ENCODE measurements around the gene UBA1. TPM values are rescaled to one million over a fixed set of nuclear protein-coding genes. Genes with fewer than 3 reads are reported as not detected.

The UBA1 gene
- polyA plus RNA-seq, 10 donors: 115 to 154 (median 132) TPM

- no peak for DNase-seq
Observed at GRCh38 chrX:47187106-47187677, 6.4 kb upstream of the UBA1 start.

DNA sequence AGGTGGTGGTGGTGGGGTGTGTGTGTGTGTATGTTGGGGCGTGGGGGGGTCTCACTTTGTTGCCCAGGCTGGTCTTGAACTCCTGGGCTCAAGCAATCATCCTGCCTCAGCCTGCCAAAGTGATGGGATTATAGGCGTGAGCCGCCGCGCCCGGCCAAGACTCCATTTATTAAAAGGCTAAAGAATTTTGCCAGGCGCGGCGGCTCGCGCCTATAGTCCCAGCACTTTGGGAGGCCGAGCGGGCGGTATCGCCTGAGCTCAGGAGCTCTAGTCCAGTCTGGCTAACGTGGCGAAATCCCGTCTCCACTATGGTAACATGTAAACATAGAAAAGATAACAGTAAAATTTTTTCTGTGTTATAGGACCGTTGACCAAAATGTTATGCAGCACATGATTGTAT is 3.7 kb upstream of the UBA1 start:
- no peak for DNase-seq

GRCh38 chrX:47190445-47191269 is 3.0 kb upstream of the UBA1 start:
- peak; percentile 89 to 93 (median 89) for DNase-seq

- peak in 1 of 3 donors; percentile 48 for DNase-seq
Observed at GRCh38 chrX:47191331-47191730, 2.3 kb upstream of the UBA1 start.

GRCh38 chrX:47191806-47192401 is 1.7 kb upstream of the UBA1 start:
- no peak for DNase-seq

- no peak for DNase-seq
Observed at GRCh38 chrX:47194194-47194787, 662 bp downstream of the UBA1 start.

- DNase-seq: no peak
Observed at GRCh38 chrX:47196098-47196497, 2.5 kb downstream of the UBA1 start.

GRCh38 chrX:47197526-47197925 is 3.9 kb downstream of the UBA1 start:
- no peak for DNase-seq

DNA sequence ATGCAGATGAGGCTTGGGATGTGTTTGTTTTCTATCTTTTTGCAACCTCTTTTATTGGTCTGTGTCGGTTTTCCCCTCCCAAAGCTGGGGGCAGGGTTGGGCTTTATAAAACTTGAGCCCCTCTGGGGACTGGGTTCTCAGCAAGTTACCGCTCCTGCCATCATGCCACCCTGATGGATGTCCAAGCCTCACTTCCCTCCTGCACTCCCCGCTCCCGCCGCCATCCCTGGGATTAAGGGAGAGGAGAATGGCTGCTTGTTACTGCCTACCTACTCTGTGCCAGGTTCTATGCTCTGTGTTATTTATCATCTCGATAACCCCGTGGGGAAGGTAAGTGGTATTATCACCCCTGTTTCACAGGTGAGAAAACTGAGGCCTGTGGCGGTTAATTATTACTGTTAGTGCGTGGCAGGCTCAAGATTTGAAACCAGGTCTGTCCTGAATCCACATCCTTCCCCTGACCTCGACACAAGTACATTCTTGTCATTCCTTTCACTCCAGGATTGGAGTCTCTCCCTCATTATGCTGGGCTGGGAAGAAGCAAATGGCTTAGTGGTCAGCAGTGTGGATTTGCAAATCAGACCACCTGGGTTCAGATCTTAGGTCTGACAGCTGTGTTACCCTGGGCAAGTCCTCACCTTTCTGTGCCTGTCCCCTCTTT is 4.5 kb downstream of the UBA1 start:
- no peak for DNase-seq

- no peak for DNase-seq
Observed at GRCh38 chrX:47198687-47199080, 5.1 kb downstream of the UBA1 start.

DNA sequence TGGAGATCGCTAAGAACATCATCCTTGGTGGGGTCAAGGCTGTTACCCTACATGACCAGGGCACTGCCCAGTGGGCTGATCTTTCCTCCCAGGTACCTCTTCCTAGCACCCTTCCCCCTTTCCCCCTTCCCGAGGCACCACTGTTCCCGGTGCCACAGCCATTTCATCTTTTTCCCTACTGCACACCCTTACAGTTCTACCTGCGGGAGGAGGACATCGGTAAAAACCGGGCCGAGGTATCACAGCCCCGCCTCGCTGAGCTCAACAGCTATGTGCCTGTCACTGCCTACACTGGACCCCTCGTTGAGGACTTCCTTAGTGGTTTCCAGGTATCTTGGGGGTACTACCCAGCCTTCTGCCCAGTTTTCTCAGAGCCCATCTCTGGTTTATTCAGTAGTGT is 5.7 kb downstream of the UBA1 start:
- DNase-seq: no peak

DNA sequence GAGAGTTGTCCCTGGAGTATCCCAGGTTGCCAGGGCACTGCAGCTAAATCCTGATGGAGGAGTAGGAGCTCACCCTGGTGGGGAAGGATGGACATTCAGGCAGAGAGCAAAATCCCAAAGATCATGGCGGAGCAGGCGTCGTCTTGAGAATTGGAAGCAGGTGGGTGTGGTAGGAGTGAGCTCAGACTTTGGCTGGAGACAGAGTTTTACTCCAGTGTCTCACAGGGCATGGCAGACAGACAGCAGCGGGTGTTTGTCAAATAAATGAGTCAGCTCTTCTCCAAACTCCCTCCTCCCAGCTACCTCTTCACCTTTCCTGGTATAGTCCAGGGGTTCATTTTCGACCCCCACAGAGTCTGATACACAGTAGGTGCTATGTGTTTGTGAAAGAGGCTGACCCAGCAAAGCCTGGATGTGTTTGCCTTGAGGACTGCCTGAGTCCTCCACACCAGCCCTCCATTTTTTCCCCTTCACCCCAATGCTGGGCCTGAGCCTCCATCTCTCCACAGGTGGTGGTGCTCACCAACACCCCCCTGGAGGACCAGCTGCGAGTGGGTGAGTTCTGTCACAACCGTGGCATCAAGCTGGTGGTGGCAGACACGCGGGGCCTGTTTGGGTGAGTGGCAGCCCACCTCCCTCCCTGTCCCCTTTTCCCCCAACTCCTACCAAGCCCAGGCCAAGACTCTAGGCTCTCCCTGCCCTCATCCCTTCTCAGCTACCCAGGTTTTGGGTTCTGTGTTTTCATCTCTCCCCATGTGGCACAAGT is 6.9 kb downstream of the UBA1 start:
- peak in 1 of 3 donors; percentile 34 for DNase-seq

- DNase-seq: no peak
Observed at GRCh38 chrX:47201345-47201944, 7.8 kb downstream of the UBA1 start.

DNA sequence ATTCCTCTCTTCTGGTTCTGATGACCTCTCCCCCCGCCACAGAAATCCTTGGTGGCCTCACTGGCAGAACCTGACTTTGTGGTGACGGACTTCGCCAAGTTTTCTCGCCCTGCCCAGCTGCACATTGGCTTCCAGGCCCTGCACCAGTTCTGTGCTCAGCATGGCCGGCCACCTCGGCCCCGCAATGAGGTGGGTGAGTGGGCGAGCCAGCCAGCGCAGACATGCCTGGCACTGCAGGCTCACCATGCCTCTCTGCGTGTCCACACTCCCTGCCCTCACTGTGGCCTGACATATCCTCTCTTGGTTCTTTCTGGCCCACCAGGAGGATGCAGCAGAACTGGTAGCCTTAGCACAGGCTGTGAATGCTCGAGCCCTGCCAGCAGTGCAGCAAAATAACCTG is 8.7 kb downstream of the UBA1 start:
- no peak for DNase-seq

DNA sequence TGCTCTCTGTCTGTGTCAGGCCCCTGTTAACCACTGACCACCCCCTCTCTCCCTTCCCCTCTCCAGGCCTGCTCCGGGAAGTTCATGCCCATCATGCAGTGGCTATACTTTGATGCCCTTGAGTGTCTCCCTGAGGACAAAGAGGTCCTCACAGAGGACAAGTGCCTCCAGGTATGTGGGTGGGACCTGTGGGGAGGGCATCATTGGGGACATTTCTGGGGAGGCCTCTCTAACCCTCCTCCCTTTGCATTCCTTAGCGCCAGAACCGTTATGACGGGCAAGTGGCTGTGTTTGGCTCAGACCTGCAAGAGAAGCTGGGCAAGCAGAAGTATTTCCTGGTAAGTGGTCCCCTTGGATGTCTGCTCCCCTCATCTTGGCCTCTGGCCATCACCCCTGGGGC is 9.2 kb downstream of the UBA1 start:
- no peak for DNase-seq

- DNase-seq: no peak
Observed at GRCh38 chrX:47204970-47205369, 11.3 kb downstream of the UBA1 start.

DNA sequence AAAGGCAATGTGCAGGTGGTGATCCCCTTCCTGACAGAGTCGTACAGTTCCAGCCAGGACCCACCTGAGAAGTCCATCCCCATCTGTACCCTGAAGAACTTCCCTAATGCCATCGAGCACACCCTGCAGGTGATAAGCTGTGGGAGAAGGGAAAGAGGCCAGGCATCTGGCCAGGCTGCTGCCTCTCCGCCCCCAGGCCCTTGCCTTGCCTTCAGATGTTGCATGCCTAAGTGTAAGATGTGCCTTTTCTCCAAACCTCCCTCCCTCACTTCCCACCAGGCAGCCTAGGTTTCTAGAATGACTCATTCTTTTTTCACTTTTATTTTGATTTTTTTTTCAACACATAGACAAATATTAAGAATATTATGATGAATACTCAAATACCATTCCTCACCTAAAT is 12.7 kb downstream of the UBA1 start:
- no peak for DNase-seq

GRCh38 chrX:47208108-47208507 is 14.5 kb downstream of the UBA1 start:
- no peak for DNase-seq

DNA sequence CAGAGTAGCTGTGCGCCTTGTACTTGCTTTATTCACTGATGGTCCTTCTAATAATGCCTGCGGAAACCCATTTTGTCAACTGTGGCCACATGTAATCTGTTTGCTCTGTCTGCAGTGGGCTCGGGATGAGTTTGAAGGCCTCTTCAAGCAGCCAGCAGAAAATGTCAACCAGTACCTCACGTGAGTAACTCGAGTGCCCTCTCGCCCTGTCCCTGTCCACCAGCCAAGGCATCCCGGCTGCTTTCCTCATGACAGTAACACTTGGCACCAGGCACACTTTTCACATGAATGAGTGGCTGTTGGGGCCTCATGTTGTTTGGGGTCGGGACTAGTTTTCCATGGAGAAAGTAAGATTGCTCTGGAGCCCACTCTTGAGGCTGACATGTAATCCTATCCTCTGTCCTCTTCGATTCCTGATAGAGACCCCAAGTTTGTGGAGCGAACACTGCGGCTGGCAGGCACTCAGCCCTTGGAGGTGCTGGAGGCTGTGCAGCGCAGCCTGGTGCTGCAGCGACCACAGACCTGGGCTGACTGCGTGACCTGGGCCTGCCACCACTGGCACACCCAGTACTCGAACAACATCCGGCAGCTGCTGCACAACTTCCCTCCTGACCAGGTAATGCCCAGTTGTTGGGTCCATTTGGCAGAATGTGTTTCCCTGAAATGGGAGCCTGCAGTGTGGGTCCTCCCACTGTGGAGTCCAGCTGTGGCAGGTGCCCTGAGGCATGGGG is 16.0 kb downstream of the UBA1 start:
- no peak for DNase-seq

- DNase-seq: no peak
Observed at GRCh38 chrX:47210661-47211425, 17.2 kb downstream of the UBA1 start.

All from muscle of back (tissue), 11 donors.